ENCODE measurements around the gene ECHDC3.

Gene ECHDC3

GRCh38 chr10:11754173-11754572, 12.0 kb downstream of the ECHDC3 start:
- DNase-seq (ENCODE audit: low spot score) = no peak

GRCh38 chr10:11754620-11755019, 12.4 kb downstream of the ECHDC3 start:
- DNase-seq (ENCODE audit: low spot score) = no peak

- no peak for DNase-seq (ENCODE audit: low spot score)
Observed at GRCh38 chr10:11755512-11756263, 13.5 kb downstream of the ECHDC3 start.

GRCh38 chr10:11756766-11757315, 14.7 kb downstream of the ECHDC3 start:
- DNase-seq (ENCODE audit: low spot score) = no peak

- no peak for DNase-seq (ENCODE audit: low spot score)
Observed at GRCh38 chr10:11757454-11757820, 15.3 kb downstream of the ECHDC3 start.

- DNase-seq (ENCODE audit: low spot score) = peak; percentile 74
Observed at GRCh38 chr10:11757821-11758463, 15.8 kb downstream of the ECHDC3 start.

- no peak for DNase-seq (ENCODE audit: low spot score)
Observed at GRCh38 chr10:11758527-11759236, 16.5 kb downstream of the ECHDC3 start.

- no peak for DNase-seq (ENCODE audit: low spot score)
Observed at GRCh38 chr10:11759347-11759746, 17.2 kb downstream of the ECHDC3 start.

- no peak for DNase-seq (ENCODE audit: low spot score)
Observed at GRCh38 chr10:11760151-11760550, 18.0 kb downstream of the ECHDC3 start.

- no peak for DNase-seq (ENCODE audit: low spot score)
Observed at GRCh38 chr10:11760861-11761260, 18.7 kb downstream of the ECHDC3 start.

- DNase-seq (ENCODE audit: low spot score) = no peak
Observed at GRCh38 chr10:11761431-11761830, 19.2 kb downstream of the ECHDC3 start.

GRCh38 chr10:11762706-11763500, 20.7 kb downstream of the ECHDC3 start:
- DNase-seq (ENCODE audit: low spot score) = no peak

- no peak for DNase-seq (ENCODE audit: low spot score)
Observed at GRCh38 chr10:11763501-11763861, 21.3 kb downstream of the ECHDC3 start.

- no peak for DNase-seq (ENCODE audit: low spot score)
Observed at GRCh38 chr10:11765141-11765540, 23.0 kb downstream of the ECHDC3 start.

GRCh38 chr10:11772575-11773288, 30.6 kb downstream of the ECHDC3 start:
- no peak for DNase-seq (ENCODE audit: low spot score)

GRCh38 chr10:11773761-11774441, 31.7 kb downstream of the ECHDC3 start:
- no peak for DNase-seq (ENCODE audit: low spot score)

- no peak for DNase-seq (ENCODE audit: low spot score)
Observed at GRCh38 chr10:11775412-11775811, 33.2 kb downstream of the ECHDC3 start.

GRCh38 chr10:11776080-11776479, 33.9 kb downstream of the ECHDC3 start:
- DNase-seq (ENCODE audit: low spot score) = no peak

- DNase-seq (ENCODE audit: low spot score) = no peak
Observed at GRCh38 chr10:11781114-11781513, 38.9 kb downstream of the ECHDC3 start.

- DNase-seq (ENCODE audit: low spot score) = peak; percentile 55
Observed at GRCh38 chr10:11782793-11783557, 40.8 kb downstream of the ECHDC3 start.

Measured in cerebellar cortex (tissue), 1 donor.